GM03348 (cell line): ENCODE results near the gene SPTBN4.
"Not testable (repeated sequence)": the region's sequence is repeated elsewhere in the genome, so short reads cannot be mapped to it uniquely, and the experiment has no call there.

ENCODE experiments used
- DNase-seq: peaks from one replicate; pipeline ENCODE4 v3.0.0; 2012; ENCODE audit warnings: low spot score

The SPTBN4 gene

DNA sequence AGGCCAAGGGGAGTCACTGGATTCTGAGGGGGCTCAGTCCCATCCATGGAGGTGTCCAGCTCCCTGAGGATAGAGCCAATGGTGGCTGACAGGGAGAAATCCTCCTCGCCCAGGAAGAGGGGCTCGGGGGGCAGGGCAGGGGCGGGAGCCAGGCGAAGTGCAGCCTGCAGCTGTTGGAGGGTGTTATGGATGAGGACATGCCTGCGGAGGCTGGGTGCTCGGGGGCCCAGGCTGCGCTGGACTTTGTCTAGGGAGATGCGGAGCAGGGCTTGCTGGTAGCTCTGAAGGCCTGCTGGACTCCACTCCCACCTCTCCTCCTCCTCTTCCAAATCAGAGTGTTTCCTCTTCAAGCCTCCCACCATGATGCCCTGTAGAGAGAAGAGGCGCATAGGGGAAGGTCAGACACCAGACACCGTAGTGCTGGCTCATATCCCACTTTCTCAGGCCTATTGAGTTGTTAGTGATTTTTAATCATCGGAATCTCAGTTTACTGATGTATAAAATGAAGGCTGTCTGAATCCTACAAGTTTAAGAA is 25.0 kb upstream of the SPTBN4 start:
- no peak for DNase-seq

DNA sequence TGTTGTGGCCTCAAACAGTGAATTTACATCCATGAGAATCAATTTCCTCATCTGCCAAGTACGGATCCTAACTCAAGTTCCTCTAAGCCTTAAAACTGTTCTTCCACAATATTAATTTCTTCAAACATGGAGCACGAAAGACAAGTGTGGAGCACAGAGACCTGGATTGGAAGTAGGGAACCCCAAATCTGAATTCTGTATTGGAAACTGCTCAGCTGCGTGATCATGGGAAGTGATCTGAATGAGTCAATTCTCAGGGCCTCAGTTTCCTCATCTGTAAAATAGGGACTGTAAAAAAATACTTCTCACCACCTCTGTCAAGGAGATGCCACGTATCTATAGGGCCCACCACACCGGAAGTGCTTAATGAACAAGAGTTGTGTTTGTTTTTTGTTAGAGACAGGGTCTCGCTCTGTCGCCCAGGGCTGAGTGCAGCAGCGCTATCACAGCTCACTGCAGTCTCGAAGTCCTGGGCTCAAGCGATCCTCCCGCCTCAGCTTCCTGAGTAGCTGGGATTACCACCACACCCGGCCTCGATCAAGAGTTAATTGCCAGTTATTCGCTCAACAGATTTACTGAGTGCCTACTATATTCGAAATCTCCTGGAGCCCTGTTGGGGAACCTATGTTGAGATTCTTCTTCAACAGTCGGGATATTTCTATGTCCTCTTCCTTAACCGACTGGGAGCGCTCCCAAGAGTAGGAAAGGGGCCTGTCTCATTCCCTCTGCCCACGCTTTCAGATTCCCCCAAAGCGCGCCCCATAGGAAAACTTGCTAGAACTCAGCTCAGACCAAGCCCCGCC is 24.3 kb upstream of the SPTBN4 start:
- no peak for DNase-seq

DNA sequence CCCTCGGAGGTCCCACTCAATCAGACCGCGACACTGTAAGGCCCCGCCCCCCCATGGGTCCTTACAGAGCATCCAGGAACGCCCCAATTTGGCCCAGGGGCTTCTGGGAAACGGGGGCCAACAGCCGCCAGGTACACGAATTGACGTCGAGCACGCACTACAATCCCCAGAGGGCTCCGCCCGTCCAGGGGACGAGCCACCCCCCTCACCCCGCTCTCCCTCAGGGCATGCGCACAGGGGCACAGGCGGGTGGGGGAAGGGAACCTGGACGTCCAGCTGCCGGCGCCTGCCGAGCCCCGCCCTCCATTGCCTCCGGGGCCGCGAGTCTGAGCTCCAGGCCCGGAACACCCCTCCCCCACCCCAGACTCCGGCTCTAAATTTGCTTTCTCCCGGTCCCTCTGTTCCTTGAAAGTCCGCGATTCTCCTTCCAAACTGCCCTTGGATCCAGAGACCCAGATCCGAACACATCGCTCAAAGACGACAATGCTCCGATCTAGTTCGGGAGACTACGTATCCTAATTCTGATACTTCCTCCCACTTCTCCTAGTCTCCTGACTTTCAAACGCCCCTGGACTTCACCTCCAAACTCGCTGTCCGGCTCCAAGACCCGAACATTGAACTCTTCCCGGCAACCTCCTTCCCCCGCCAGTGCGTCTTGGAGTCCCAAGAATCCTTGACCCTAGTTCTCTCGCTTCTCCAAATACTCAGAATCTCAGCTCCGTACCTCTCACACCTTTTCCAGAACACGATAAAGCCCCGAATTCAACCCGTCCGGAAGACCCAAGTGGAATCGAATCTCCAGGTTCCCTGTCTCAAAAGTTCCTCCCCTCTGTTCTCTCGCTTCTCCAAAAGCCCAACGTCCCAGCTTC is 23.4 kb upstream of the SPTBN4 start:
- peak; percentile 99 for DNase-seq

DNA sequence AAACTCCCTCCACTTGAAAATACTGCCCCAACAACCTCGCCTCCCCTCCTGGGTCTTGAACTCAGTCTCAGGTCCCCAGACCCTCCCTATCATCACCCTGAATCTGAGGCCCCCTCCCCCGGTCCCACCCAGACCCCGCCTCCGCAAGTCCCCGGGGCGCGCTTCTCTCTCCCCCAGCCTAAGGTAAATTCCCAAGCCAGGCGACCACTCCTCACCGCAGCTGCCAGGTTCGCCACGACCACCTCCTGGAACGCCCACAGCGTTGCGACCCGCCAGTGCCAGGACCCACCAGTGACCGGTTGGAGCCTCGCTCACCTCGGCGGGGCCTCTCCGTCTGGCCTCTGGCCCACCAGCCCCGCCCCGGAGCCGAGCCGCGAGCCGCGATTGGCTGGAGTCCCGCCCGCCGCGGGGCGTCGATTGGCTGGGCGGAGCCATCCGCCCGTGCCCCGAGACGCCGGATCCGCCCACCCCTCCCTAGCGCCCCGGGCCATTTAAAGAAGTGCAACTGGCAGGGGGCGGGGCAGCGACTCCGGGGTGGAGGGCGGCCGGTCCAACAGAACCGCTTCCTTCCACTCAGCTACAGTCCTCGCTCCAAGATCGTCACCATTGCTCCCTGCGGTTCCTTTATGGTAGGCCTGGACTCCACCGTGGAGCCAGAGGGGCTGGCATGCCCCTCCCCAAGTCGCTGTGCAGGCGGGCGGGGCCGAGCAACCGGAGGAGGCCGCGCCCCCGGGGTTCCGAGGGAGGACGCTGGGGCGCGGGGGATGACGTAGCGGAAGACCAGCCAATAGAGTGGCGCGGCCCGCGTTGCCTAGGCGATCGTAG is 22.6 kb upstream of the SPTBN4 start, which contains the start of gene SERTAD3:
Gene SERTAD3, minus strand, starts transcription at position 336 of the 825 bp plus-strand sequence. CDS start 2,255 bp downstream, outside the sequence.
- DNase-seq: peak; percentile 98

DNA sequence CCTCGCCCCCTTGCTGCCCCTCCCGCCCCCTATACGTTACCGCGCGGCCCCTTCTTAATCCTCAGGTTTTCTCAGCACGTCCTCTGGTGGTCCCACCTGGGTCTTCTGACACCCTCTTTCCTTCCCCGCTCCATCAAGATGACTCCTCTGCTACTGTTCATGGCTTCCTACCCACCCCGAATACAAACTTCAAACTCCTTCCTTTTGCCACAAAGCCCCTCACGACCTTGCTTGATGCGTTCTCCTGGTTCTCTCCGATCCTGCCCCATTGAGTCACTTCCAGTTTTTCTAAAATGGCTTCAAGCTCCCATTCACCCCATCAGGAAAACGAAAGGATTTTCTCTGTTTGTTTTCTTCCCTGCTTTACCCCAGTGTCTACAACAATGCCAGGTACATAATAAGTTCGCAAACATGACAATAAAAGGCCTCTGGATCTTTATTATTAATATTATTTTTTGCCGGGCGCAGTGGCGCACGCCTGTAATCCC is 21.9 kb upstream of the SPTBN4 start:
- DNase-seq: no peak

DNA sequence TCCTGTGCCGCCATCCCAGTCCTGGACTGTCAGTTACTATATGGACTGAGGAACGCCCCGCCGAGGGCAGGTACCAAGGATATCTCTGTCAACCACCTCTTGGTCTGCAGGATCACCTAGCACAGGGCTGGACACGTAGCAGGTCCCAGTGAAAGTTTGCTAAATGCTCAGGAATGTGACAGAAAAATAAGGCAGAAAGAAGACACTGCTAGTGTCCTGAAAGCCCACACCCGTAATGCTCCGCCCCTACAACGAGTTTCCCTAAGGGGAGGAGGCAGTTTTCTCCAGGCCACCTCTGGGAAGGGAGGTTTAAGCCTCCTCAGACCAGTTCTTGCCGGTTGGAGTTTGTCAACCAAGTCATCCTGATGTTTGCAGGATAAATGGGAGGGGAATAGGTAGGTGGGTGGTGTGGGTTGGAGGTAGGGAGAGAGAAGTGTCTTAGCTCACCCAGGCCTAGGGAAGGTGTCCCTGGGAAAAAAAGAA is 21.0 kb upstream of the SPTBN4 start:
- no peak for DNase-seq

DNA sequence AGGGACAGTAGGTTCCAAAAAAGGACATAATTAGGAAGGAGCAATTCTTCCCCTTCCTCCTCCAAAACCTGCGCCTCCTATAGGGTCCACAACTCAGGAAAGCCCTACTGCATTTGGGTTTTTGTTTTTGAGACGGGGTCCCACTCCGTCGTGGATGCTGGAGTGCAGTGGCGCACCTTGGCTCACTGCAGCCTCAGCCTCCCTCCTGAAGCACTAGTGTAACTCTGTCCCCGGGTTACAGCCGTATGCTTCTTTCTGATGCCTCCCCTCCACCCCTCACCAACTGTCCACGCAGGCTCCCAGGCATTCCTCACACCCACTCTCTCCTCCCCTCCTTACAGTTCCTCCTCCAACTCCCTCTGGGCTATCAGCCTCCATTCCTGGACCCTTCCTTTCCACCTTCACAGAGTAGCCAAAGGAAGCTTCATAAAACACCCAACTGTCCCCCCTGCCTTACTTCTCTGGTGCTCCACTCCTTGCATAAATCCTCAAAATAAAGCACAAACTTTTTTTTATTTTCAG is 20.5 kb upstream of the SPTBN4 start:
- no peak for DNase-seq

DNA sequence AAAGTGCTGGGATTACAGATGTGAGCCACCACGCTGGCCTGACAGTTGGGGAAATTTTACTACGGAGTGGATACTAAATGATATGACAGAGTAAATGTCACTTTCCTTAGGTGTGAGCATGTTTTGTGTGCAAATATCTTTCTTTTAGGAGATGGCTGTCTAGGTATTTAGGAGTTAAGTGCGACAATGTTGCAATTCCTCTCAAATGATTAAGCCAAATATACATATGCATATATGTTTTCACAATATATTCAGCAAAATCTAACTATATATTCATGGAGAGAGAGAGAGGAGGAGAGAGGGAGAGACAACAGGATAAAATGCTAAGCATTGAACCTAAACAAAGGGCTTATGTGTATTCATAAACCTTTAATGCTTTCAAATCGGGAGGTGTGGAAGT is 17.3 kb upstream of the SPTBN4 start:
- no peak for DNase-seq

DNA sequence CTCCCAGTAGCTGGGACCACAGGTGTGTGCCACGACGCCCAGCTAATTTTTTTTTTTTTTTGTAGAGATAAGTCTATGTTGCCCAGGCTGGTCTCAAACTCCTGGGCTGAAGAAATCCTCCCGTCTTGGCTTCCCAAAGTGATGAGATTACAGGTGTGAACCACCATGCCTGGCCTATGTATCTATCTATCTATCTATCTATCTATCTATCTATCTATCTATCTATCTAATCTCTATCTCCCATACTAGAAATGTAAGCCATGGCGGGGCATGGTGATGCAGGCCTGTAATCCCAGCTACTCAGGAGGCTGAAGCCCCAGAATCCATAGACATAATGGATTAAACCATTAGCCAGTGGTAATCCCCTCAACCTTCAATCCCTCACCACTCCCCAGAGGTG is 16.1 kb upstream of the SPTBN4 start:
- DNase-seq: no peak

DNA sequence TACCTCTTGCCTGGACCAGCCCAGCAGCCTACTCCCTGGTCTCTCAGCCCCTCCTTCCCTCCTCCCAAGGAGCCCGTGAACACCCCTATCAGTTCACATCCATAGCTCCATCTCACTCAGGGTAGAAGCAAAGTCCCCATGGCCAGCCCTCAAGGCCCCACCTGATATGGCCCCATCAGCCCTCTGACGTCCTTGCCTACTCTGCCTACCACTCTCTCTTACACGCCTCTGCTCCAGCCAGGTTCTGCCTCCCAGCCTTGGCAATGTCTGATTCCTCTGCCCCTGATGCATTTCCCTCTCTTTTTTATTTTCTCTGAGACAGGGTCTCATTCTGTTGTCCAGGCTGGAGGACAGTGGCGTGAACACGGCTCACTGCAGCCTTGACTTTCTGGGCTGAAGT is 14.8 kb upstream of the SPTBN4 start:
- DNase-seq: no peak

DNA sequence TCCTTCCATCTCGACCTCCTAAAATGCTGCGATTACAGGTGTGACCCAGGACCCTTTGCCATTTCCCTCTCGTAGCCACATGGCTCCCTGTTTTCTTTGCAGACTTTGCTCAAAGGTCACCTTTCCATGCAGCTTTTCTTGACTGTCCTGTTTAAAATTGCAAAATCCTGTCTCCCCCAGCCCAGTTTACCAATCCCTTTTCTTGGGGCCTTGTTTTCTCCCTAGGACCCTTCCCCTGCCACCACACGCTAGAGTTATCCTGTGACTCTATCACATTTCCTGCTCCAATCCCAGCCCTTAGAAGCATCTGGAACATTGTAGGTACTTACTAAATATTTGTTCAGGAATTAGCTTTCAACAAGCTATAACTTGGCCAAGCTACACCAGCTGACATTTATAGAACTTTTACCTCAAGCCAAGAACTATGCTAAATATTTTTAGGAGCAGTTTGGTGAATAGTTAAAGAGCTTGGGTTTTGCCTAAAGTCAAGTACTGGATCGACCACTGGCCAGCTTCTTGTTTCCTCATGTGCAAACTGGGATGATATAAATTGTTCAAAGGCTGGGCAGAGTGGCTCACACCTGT is 13.6 kb upstream of the SPTBN4 start:
- DNase-seq: no peak

DNA sequence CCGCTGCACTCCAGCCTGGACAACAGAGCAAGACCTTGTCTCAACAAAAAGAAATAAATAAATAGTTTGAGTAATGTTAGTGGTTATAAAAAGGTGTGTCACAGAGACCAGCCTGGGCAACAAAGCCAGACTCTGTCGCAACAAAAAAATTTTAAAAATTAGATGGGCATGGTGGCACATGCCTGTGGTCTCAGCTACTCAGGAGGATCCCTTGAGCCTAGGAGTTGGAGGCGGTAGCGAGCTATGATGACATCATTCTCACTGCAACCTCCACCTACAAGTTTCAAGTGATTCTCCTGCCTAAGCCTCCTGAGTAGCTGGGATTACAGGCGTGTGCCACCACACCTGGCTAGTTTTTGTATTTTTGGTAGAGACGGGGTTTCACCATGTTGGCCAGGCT is 12.9 kb upstream of the SPTBN4 start:
- DNase-seq: not testable (repeated sequence)

DNA sequence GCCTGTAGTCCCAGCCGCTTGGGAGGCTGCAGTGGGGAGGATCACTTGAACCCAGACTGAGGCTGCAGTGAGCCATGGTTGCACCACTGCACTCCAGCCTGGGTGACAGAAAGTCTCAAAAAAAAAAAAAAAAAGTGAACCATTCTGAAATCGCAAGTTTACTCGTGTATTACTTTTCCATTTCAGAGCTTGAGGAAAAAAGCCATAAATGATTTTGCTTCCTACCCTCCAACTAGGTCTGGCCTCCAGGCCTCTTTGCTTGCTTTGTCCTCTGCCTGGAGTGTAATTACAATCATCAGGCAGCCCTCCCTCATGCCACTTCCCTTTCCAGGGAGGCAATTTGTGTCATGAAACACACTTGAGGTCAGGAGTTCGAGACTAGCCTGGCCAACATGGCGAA is 9.8 kb upstream of the SPTBN4 start:
- no peak for DNase-seq

DNA sequence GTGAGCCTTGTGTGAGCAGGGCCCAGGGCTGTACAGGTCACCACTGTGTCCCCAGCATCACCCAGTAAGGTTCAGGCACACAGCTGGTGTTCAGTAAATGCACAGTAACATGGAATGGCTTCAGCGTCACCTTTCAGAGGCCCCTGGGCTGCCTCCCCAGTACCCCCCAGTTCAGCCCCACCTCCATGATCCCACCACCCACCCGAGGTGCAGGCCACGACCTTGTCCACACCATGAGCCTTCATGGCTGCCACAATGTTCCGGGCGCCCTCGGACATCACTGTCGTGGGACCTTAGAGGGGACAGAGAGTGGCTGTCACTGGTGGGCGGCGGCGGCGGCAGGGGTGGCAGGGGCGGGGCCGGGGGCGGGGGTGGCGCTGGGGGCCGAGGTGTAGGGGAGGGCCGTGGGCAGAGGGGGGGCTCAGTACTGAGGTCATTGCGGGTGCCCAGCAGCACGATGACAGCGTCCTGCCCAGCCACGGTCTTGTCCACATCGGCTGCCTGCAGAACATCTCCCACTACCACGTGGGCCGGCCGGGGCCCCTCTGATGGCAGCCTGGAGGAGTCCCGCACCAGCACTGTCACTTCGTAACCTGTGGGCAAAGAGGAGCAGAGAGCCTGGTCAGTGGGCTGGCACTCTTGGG is 8.7 kb upstream of the SPTBN4 start:
- no peak for DNase-seq

DNA sequence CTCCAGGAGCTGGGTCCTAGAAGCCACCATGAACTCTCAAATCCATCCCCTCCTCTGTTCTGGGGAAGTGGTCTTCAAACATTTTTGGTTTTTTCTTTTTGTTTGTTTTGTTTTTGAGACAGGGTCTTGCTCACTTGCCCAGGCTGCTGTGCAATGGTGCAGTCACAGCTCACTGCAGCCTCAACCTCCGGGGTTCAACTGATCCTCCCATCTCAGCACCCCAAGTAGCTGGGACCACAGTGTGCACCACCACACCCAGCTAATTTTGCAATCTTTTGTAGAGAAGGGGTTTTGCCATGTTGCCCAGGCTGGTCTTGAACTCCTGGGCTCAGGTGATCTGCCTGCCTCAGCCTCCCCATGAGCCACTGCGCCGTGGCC is 8.2 kb upstream of the SPTBN4 start:
- no peak for DNase-seq

DNA sequence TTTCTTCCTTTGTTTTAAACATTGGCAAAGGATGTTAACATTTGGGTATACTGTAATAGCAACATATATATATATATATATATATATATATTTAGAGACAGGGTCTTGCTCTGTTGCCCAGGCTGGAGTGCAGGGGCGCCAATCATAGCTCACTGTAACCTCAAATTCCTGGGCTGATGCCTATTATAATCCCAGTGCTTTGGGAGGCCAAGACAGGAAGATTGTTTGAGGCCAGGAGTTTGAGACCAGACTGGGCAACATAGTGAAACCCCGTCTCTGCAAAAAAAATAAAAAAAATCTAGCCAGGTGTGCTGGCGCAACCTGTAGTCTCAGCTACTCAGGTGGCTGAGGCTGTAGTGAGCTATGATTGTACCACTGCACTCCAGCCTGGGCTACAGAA is 6.6 kb upstream of the SPTBN4 start:
- no peak for DNase-seq

DNA sequence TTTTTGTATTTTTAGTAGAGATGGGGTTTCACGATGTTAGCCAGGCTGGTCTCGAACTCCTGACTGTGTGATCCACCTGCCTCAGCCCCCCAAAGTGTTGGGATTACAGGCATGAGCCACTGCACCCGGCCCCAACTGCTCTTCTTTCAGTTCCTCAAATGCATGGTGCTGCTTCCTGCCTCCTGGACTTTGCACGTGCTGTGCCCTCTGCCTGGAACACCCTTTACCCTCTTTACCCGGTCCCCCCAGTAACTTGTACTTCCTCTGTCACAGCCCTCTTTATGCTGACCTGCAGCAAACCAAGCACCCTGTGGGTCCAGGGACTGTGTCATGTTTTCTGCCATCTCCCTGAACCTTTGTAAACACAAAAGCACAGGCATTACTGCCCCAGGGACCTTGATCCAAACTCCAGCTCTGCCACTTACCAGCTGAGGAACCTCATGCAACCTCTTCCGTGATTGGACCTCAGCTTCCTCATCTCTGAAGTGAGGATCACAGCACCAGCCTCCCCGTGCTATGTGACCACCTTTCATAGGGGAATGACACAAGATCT is 5.1 kb upstream of the SPTBN4 start:
- DNase-seq: no peak

DNA sequence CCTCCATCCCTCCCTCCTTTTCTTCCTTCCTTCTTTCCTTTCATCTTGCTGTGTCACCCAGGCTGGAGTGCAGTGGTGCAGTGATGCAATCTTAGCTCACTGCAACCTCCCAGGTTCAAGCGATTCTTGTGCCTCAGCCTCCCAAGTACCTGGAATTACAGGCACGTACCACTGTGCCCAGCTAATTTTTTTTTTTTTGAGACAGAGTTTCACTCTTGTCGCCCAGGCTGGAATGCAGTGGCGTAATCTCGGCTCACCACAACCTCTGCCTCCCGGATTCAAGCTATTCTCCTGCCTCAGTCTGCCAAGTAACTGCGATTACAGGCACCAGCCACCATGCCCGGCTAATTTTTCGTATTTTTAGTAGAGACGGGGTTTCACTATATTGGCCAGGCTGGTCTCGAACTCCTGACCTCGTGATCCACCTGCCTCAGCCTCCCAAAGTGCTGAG is 3.2 kb upstream of the SPTBN4 start:
- not testable (repeated sequence) for DNase-seq

DNA sequence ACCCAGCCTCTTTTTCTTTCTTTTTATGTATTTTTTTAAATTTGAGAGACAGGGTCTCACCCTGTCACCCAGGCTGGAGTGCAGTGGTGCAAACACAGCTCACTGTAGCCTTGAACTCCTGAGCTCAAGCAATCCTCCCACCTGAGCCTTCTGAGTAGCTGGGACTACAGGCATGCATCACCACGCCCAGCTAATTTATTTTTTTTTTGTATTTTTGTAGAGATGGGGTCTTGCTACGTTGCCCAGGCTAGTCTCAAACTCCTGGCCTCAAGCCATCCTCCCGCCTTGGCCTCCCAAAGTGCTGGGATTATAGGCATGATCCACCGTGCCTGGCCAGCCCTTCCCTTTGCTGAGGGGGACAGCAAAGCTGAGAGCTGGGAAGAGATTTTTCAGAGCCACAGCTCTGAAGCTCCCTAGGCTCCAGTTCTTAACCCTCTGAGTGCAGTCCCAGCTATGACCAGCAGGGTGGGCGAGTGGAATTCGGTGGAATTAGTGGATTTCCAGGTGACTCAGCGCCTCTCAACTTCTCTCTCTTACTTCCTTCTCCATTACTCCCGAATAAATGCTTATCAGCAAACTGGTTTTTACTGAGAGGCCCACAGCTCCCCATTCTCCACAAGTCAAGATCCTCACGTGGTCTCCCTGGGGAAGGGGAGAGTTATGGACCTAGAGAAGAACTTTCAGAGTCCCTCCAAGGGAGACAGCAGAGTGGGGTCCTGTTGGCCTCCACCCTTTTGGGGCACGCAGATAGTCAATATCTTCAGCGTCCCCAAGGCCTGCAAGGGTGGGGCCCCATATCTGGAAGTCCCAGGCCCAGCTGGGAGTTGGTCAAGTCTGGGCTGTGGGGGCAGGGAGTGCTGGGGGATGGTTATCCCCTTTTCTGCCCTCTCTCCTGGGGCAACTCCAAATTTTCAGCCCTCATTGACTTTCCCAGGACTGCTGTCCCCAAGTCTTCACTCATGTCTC is 2.5 kb upstream of the SPTBN4 start:
- DNase-seq: peak; percentile 82
